GM03348 (cell line): ENCODE data around the gene GCM1.

ENCODE experiments used
- DNase-seq: peaks from one replicate; pipeline ENCODE4 v3.0.0; 2012; ENCODE audit warnings: low spot score

The GCM1 gene

GRCh38 chr6:53104916-53105315 lies 43.7 kb downstream of the GCM1 start:
- no peak for DNase-seq

GRCh38 chr6:53103993-53104675 lies 44.5 kb downstream of the GCM1 start:
- no peak for DNase-seq

- DNase-seq, result no peak
Observed at GRCh38 chr6:53101006-53101405, 47.6 kb downstream of the GCM1 start.

- DNase-seq, result no peak
Observed at GRCh38 chr6:53100561-53100960, 48.1 kb downstream of the GCM1 start.

- DNase-seq, result peak; percentile 53
Observed at GRCh38 chr6:53095716-53096115, 52.9 kb downstream of the GCM1 start.

- DNase-seq, result no peak
Observed at GRCh38 chr6:53095270-53095669, 53.4 kb downstream of the GCM1 start.

GRCh38 chr6:53090576-53090975 lies 58.1 kb downstream of the GCM1 start:
- DNase-seq, result no peak

GRCh38 chr6:53089948-53090347 lies 58.7 kb downstream of the GCM1 start:
- no peak for DNase-seq

- no peak for DNase-seq
Observed at GRCh38 chr6:53086302-53086701, 62.3 kb downstream of the GCM1 start.

GRCh38 chr6:53080813-53081212 lies 67.8 kb downstream of the GCM1 start:
- no peak for DNase-seq
